CD4-positive, alpha-beta T cell treated with Interleukin-6 for 4 hours (primary cell): ENCODE results near the gene TUBB4B.
A peak's percentile ranks its signal among the peaks of the same experiment; 100 is the strongest.

Experiments
- DNase-seq: peaks from one replicate; pipeline ENCODE4 v3.0.0-alpha.2; 2020; ENCODE audit warnings: mixed read lengths

Gene TUBB4B

DNA sequence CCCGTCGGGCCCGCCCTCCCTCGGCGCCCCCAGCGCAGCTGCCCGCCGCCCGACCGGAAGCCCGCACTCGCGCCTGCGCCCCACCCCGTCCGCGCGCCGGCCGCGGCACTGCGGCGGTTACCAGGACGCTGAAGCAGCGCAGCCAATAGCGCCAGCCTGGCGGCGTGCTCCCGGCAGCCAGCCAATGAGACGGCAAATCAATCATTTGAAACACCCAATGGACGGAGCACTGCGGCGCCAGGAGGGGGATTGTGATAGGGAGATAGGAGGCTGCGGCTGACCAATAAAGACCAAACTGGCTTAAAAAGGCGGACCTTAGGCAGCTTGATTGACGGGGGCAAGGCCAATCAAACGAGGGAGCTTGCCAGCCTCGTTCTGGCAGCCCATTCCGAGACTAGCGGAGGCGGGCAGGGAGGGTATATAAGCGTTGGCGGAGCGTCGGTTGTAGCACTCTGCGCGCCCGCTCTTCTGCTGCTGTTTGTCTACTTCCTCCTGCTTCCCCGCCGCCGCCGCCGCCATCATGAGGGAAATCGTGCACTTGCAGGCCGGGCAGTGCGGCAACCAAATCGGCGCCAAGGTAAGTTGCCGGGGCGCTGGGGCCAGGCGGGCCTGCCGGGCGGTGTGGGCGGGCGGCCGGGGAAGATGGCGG, at the start of gene TUBB4B:
TSS of gene TUBB4B (plus strand) at position 447 of the 649 bp plus-strand sequence. CDS start at position 521, 74 bp downstream.
- DNase-seq: peak; percentile 97

DNA sequence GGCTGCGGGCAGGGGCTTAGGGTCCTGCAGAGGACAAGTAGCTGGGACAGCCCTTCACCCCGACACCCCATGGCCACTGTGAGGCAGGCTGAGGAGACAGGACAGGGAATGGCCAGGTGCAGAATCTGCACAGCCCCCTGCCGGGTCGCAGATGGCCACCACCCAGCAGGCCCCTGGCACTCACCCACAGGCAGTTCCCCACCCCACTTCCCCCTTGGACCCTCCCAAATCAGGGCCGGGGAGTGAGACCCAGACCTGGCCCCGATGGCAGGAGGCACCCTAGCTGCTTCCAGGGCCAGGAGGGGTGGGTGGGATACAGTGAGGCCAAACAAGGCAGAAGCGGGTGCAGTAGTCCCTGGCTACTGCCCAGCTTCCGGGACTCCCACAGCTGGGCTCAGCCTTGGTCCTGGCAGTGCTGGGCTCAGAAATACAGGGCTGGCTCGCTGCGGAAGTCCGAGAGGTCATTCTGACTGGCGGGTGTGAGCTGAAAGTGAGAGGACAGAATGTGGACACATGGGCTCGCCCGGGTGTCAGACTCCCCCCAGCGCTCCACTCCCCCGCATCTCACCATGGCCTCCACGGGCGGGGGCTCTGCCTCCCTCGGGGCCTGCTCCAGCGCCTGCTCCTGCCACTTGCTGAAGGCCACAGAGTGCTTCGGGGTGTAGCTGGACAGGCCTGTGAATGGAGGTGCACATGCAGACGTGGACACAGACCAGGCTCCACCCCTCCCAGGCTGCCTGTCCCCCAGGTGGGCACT, 49.2 kb upstream of the TUBB4B start:
- DNase-seq: no peak

DNA sequence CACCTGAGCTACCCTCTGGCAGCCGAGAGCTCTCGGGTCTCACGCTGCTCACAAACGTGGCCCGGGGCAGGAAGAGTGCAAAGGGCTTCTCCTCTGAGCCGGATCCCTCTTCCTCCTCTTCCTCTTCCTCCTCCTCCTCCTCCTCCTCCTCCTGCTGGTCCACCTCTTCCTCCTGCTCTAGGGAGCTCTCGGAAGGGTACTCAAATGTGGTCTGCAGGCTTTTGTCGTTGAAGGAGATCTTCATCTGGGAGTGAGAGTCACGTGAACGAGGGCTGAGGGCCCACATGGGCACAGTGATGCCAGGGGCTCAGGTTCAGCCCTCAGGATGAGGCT, 48.7 kb upstream of the TUBB4B start:
- DNase-seq: no peak

DNA sequence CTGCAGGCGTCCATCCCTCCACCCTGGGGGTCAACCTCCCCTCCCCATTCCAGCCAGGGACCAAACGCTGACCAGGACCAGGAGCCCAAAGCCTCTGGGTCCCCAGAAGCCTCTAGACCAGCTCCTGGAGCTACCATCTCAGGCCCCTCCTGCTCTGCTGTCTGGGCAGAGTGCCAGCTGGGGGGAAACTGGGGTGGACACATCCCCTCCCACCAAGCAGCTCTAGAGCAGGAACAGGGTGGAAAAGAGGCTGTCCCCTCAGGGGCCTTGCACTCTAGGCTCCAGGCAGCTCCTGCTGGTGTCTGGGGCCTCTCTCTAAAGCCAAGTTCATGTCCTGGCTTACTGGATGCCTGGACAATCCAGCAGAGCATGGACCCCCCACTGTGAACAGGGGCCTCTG, 48.2 kb upstream of the TUBB4B start:
- no peak for DNase-seq

DNA sequence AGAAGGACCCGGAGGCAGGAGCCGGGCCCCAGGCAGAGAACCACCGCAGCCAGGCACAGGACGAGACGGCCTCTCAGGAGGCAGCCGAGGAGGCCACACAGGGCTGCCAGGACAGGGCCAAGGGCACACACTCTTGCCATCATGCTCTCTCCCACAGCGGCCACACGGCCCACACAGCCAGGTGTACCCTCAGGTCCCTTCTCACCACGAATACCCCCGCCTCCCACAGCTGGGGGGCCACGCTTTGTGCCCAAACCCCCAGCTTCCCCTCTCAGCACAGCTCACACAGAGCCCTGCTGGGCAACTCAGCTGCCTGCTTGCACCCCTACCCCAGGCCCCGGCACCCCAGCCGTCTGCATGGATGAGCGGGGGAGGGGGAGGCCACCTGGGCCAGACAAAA, 47.3 kb upstream of the TUBB4B start:
- DNase-seq: no peak

DNA sequence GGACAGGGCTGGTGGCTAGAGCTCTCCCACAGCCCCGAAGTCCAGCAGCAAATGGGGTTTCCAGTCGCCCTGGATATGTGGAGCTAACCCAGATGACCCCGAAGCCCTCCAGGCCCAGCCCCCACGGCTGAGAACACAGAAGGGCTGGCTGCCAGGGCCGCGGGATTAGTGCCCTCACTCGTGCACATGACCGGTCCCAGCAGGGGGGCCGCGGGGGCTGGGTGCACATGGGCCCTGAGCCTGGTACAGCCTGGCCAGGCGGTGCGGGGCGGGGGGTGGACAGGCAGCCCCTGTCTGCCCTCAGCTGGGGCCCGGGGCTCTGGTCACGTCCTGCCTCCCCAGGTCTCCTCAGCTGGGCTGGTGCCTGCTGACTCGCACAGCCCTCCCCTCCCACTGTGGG, 46.7 kb upstream of the TUBB4B start:
- DNase-seq: no peak

DNA sequence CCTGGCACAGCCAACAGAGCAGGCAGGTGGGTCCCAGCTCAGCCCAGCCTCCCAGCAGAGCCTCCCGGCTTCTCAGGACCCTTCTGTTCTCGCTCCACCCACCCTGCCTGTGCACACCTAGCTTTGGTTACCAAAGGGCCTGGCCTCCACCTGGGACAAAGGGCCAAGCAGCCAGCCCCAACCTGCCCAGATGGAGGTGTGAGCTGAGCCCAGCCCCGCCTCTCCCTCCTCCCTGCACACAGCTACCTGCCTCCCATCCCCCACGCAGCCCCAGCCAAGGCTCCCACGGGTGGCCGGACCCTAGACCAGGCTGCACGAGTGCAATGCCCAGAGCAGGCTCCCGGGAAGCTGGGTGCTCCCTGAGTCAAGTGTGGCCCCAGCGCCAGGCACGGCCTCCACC, 46.2 kb upstream of the TUBB4B start:
- no peak for DNase-seq

DNA sequence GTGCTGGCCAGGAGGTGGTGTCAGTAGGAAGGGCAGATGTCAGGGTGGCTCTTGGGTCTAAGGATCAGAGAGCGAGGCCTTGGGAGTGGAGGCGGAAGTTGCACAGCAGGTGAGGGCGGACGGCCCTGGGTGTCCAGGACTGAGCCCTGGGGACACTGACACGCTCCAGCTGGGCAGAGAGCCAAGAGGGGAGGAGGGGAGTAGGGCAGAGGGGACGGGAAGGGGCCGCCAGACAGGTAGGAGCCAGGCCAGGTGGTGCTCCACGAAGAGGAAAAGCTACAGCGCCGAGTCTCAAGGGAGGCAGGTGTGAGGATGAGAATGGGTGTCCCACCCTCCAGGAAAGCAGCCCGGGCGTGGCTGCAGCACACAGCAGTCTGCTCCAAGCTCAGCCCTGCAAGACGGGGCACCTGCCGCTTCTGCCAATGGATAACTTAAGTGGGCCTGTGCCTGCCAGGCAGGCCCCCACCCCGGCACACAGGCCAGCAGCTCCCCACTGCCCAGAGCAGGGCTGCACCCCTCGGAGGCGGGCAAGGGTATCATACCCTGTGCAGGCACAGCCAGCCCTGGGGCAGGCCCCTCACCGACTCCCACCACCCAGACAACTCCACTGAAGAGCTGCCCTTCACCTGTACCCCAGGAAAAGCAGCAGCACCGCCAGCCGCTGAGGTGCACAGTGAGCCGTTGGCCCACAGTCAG, 45.4 kb upstream of the TUBB4B start:
- DNase-seq: no peak

DNA sequence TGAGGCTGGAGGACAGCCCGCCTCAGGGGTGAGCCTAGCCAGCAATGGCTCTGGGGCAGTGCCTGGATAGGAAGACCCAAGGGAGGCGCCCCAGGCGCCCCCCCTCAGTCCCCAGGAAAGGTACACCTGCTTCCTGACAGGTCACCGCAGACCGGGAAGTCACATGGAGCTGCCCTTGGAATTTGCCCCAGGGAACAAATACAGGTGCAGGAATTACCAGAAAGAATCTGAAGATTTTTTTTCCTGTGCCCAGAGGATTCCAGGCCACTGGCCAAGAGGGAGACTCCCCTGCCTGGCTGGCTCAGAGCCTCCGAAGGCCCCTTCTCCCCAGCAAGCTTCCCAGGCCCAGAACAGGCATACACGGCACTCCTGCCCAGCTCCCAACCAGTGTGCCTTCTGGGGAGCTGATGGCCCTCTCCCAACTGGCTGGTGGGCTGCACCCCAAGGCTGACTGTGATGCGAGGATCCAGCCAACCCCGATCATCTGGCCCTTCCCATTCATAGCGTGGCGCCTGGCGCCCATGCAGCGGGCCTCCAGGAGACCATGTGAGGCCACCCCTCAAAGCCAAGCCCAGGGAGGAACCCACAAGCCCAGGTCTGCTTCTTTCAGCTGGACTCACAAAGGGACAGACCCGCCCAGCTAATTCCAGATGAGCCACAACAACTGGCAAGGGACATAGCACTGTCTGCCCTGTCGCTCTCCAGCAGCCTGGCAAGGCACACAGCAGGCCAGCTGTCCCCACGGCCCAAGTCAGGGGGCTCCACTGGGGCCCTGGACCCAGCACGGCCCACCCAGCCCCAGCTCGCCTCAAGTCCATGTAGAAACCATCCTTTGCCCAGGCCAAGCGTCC, 42.8 kb upstream of the TUBB4B start:
- no peak for DNase-seq

DNA sequence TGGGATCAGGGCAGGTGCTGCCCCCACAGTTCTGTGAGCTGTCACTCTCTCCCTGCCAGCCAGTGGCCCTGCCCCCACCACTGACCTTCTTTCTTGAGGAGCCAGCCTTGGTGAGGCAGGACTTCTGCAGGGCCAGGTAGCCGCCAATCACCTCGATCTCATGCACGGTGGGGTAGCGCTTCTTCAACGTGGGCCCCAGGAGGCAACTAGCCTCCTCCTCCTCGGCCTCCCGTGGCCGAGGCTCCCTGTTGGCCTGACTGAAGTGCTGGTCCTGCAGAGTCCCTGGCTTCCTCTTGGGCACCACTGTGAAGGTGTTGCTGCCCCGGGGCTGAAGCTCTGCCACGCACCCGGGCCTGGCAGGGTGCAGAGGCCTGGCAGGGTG, 42.2 kb upstream of the TUBB4B start:
- DNase-seq: no peak

DNA sequence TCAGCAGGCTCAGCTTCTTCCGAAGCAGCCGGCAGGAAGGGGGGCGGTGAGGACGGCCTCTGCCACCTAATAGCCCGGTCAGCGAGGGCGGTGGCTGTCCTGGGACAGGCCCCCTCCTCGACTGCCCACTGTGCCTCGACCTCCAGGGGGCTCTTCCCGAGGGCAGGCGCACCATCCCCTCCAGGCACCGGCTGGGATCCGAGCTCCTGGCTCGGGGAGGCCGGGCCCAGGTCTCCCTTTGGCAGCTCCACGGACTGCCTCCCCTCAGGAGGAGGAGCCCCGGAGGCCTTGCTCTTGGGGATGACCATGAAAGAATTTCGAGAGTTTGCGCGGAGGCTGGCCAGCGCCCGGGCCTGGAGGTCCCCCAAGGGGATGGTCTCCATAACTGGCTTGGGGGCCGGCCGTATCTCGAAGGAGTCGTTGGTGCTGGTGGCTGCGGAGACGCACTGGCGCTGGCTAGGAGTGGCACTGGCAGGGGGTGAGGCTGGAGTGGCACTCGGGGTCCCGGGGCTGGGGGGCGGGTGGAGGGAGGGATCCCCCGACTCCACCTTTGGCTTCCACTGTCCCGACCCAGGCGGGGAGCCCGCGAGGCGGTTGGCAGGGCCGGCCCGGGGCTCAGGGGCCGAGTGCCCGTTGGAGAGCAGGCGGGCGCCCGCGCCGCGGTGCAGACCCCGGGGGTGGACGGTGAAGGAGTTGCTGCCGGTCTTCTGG, 41.5 kb upstream of the TUBB4B start:
- DNase-seq: no peak

DNA sequence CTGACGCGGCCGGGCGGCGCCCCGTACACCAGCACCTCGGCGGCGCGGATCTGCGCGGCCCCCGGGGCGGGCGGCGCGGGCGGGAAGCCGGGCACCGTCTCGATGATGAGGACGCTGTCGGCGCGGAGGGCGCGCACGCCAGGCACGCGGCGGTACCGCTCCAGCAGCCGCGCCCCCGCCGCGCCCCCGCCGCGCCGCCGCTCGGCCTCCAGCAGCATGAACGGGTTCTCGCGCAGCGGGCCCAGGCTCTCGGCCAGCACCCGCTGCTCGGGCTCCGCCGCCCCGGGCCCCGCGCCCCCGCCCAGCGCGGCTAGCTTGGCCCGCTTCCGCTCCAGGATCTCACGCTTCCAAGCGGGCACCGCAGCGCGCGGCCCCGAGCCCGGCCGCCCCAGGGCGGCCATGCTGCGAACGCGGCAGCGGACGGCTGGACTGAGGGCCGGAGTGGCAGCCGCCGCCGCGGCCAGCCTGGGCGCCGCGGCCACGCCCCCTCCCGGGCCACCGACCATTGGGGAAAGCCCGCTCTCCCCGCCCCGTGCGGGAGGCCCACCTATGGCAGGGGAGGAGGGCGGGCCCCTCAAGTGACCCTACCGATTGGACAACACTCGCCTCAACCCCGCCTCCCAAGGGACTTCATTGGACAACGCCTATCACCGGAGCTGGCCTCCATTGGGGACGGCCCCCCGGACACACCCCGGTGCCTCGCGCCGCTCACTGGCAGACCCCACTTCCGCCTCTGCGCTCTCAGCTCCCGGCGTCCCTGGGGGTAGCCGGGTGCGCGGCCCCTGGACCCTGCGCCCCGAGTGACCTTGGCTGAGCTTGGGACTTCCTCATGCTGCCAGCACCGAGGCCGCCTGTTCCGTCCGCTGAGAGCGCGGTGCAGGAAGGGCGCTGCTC, 40.5 kb upstream of the TUBB4B start, which contains the start of gene TPRN:
TSS of gene TPRN (minus strand) at position 431 of the 894 bp plus-strand sequence. CDS start at position 401, 30 bp downstream.
- peak; percentile 99 for DNase-seq

DNA sequence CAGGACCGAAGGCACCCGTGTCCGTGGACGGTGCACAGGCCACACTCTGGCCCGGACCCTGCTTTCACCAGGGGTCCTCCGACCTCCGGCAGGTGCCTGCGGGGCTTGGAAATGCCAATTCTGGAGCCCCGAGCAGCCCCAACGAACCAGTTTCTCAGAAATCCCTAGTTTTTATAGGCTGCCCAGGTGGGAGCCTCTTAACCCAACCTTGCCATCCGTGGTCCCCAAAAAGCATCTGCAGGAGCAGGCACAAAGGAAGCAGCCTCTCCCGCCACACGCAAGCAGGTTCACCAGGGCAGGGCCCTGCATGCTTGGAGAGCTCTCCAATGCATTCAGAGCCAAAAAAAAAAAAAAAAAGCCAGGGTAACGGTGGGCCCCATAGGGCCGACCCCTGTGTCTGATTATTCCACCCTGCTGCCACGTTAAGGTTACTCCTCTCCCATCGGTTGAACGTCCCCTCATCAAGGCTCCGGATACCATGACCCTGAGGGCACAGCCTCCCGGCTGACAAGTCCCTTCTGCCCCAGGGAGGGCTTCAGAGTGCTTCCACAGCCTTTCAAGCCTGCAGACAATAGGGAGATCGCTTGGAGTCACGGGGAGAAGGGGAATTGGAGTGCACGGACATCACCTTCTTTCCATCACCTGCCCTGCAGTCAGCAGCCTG, 39.8 kb upstream of the TUBB4B start:
- DNase-seq: no peak

DNA sequence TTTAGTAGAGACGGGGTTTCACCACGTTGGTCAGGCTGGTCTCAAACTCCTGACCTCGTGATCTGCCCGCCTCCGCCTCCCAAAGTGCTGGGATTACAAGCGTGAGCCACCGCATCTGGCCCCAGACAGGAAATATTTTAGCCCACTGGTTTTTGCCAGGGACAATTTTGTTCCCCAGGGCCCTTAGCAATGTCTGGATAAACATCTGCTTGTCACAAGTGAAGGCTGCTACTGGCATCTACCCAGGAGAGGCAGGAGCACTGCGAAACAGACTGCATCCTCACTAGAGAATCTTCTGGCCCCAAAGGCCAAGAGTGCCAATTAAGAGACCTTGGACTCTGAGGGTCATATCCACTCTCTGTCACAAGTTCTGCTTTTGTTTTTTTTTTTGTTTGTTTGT, 38.1 kb upstream of the TUBB4B start:
- DNase-seq: no peak

DNA sequence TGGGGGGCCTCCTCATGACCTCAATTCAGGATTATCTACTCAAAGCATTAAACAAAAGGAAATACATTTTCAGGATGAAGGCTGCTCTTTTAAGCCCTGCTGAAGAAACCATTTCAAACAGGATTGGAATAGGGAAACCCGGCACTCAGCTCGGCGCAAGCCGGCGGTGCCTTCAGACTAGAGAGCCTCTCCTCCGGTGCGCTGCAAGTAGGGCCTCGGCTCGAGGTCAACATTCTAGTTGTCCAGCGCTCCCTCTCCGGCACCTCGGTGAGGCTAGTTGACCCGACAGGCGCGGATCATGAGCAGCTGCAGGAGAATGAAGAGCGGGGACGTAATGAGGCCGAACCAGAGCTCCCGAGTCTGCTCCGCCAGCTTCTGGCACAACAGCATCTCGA, 36.4 kb upstream of the TUBB4B start:
- no peak for DNase-seq

DNA sequence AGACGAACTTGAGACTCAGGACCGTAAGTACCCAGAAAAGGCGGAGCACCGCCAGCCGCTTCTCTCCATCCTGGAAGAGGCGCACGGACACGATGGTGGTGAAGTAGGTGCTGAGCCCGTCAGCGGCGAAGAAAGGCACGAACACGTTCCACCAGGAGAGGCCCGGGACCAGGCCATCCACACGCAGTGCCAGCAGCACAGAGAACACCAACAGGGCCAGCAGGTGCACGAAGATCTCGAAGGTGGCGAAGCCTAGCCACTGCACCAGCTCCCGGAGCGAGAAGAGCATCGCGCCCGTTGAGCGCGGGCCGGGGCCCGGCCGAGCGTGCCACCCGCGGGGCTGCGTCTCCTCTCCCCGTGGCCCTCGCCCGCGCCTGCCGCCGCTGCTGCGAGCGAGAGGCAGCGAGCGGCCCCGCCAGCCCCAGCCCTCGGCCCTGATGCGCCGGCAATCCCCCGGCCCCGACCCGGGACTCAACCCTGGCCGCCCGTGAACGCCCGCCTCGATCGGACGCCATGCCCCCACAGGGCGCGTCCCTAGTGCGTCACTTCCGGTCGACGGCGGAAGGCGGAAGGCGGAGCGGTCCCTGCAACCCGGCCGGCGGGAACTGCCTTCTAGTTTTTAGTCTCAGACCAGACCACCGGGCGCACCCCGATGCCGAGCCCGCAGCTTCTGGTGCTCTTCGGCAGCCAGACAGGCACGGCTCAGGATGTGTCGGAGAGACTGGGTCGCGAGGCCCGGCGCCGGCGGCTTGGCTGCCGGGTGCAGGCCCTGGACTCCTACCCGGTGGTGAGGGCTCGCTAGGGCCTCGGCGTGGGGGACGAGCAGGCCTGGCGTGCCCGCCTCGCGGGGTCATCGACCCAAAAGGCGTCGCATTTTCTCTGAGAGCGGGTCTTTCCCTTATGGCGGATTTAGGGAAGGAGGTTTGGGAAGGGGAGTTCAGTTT, 35.7 kb upstream of the TUBB4B start, which contains the start of the genes NDOR1 and TMEM203:
TSS of gene NDOR1 (plus strand) at position 575 of the 944 bp plus-strand sequence. CDS start at position 653, 78 bp downstream.
TSS of gene TMEM203 (minus strand) at position 523 of the 944 bp plus-strand sequence. CDS start at position 289, 234 bp downstream.
- DNase-seq: peak; percentile 93

DNA sequence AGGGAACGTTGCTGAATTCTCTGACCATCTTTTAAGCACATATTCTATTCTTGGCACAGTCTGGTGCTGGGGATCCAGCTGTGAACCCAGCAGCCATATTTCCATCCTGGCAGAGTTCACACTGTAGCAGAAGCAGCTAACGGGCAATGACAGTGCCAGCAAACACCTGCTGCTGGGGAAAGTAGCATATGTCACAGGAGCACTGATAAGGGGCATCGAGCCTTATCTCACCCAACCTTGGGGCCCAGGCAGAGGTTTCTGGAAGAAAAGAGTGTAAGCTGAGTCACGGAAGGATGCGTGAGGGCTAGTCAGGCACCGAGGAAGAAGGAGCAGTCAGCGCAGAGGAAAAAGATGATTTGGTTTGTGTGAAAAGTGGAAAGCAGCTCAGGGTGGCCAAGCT, 34.5 kb upstream of the TUBB4B start:
- no peak for DNase-seq

DNA sequence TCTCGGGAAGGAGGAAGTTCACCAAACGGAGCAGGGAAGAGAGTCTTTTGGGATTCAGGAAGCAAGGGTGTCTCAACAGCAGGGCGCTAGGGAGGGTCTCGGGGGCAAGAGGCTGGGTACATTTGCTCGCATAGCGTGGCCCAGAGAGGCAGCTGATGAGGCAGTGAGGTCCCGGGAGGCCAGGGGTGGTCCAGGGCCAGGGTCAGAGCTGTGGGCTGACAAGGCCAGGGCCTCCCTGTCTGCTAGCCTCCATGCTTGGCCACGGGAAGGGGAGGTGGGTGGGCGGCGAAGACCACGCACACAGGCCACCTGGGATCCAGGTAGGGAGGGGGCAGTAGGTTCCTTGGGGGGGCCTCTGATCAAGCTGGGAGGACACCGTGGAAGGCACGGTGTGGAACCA, 29.6 kb upstream of the TUBB4B start:
- no peak for DNase-seq

DNA sequence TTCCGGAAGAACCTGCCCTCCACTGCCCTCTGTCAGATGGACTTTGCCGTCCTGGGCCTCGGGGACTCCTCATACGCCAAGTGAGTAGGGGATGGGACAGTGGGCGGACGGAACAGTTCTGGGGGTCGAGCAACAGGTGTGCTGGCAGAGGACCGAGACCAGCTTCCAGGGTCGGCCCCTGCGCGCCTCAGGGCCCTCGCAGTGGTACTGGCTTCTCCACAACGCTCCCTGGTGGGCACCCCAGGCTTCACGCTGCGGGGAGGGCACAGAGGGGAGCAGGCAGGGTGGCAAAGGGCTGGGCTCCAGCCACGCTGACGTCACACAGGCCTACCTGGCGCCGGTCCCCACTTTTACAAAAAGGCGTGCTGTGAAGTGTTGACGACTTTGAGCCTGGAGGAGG, 28.6 kb upstream of the TUBB4B start:
- no peak for DNase-seq
